GM23338 (cell line): ENCODE results near the gene RIPK1.

Experiments used
- CTCF ChIP-seq, 2 experiments: fragments of 200-600 bp in 1 of 2; sonication (generic) in 1 of 2; conservative IDR thresholded peaks; 2 replicates each; pipeline versions ENCODE4 v1.5.1 to v1.6.1; 2016 to 2017; ENCODE audit warnings: antibody characterized with exemption in 2 of 2, low read depth in 2 of 2, mild to moderate bottlenecking in 2 of 2, moderate library complexity in 1 of 2
- EZH2 ChIP-seq: fragments of 200-600 bp; sonication (generic); IDR thresholded peaks from one replicate; pipeline ENCODE4 v1.8.0; 2017; ENCODE audit warnings: antibody characterized with exemption, mild to moderate bottlenecking, low read depth; ENCODE audit not compliant: unreplicated experiment
- REST ChIP-seq: IDR thresholded peaks from one replicate; pipeline ENCODE4 v1.6.1; 2018; ENCODE audit warnings: antibody characterized with exemption; ENCODE audit not compliant: unreplicated experiment
- ZNF114 ChIP-seq: fragments of 250-450 bp; sonication (Bioruptor Pico); IDR thresholded peaks from 2 replicates; pipeline ENCODE4 v1.5.0; 2020; ENCODE audit warnings: mild to moderate bottlenecking, moderate library complexity

GRCh38 chr6:3045369-3045768, 22.9 kb upstream of the RIPK1 start:
- TF ChIP-seq ZNF114 = no peak
- no peak for TF ChIP-seq REST
- TF ChIP-seq EZH2 = no peak
- TF ChIP-seq CTCF (conservative IDR thresholded peaks at IDR 0.05; ENCODE audit: low read depth in 2 of 2) = no peak
